ENCODE data around the gene CELSR2.
"Not testable (repeated sequence)": the region's sequence is repeated elsewhere in the genome, so short reads cannot be mapped to it uniquely, and the experiment has no call there.

Gene CELSR2, protein sequence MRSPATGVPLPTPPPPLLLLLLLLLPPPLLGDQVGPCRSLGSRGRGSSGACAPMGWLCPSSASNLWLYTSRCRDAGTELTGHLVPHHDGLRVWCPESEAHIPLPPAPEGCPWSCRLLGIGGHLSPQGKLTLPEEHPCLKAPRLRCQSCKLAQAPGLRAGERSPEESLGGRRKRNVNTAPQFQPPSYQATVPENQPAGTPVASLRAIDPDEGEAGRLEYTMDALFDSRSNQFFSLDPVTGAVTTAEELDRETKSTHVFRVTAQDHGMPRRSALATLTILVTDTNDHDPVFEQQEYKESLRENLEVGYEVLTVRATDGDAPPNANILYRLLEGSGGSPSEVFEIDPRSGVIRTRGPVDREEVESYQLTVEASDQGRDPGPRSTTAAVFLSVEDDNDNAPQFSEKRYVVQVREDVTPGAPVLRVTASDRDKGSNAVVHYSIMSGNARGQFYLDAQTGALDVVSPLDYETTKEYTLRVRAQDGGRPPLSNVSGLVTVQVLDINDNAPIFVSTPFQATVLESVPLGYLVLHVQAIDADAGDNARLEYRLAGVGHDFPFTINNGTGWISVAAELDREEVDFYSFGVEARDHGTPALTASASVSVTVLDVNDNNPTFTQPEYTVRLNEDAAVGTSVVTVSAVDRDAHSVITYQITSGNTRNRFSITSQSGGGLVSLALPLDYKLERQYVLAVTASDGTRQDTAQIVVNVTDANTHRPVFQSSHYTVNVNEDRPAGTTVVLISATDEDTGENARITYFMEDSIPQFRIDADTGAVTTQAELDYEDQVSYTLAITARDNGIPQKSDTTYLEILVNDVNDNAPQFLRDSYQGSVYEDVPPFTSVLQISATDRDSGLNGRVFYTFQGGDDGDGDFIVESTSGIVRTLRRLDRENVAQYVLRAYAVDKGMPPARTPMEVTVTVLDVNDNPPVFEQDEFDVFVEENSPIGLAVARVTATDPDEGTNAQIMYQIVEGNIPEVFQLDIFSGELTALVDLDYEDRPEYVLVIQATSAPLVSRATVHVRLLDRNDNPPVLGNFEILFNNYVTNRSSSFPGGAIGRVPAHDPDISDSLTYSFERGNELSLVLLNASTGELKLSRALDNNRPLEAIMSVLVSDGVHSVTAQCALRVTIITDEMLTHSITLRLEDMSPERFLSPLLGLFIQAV (N-terminal part only)

DNA sequence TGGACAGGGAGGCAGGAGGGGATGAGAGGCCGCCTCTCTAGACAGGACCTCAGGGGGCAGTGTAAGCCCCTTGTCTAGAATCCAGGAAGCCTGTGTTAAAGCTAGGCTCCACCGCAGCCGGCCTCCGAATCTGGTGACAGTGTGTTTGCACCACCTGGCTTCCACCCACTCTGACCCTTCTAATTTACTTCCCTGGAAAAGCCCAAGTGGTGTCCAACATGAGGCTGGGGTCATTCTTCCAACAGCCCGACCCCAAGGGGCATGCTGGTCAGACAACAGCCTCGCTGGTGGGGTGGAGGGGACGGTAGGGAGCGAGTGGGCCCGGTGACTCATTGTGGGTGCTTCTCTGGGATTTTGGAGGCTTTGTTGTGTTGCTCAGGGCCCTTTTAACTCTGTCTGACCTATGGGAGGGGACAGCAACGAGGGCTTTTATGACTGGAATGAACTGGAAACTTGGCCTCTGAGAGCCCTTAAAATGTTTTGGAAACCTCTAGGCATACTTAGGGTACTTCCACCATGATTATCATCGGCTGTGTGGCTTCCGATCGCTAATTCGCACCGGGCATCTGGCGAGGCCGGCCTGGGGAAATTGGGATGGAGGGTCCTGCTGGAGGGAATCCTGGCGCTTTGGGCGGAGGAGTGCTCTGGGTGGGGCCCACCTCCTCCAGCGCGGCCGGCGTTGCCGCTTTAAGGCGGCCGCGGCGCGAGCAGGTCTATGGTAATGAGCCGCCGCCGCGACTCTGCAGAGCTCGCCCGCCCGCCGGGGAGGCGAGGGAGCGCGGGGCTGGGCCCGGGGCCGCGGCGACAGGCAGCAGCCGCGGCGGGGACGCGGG is at the start of gene CELSR2:
CELSR2 (plus strand) TSS at position 743 of the 833 bp plus-strand sequence. CDS start 541 bp downstream, outside the sequence.
- DNase-seq, result peak; percentile 61 to 65

DNA sequence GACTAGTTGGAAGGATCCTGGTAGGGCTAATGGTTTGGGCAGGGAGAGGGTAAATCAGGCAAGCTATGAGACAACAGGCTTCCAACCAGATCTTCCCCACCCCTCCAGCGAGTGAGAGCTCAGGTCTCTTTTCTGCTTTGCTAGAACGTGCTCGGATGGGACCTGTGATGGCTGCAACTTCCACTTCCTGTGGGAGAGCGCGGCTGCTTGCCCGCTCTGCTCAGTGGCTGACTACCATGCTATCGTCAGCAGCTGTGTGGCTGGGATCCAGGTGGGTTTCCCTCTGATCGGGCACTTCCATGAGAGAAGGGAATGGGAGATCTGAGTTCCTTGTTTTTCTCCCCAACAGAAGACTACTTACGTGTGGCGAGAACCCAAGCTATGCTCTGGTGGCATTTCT is 49.6 kb upstream of the CELSR2 start:
- no peak for DNase-seq

DNA sequence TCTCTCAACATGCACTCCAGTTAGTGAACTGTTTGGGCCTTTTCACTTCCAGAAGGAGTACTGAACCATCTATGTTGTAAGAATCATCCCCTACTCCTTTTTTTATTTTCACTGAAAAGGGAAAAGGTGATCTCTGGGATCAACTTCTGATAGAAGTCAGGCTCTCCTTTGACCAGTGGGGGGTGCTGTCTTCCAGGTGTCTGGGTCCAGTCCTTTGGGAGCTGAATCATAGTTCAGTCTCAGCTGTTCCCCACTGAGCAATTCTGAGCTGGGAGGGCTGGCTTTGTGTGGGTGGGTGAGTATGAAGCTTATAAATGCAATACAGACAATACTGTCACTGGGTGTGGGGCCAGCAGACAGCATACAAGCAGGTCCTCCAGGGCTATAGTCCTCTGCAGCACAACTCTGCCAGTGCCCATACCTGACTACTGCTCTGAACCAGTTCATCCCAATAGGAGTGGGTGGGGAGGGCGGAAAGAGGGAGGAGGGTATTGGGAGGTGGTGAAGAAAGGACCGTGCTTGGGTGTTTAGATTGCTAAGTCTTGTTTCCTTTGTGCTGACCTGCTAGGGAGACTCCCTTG is 48.1 kb upstream of the CELSR2 start:
- peak; percentile 81 to 84 for DNase-seq

DNA sequence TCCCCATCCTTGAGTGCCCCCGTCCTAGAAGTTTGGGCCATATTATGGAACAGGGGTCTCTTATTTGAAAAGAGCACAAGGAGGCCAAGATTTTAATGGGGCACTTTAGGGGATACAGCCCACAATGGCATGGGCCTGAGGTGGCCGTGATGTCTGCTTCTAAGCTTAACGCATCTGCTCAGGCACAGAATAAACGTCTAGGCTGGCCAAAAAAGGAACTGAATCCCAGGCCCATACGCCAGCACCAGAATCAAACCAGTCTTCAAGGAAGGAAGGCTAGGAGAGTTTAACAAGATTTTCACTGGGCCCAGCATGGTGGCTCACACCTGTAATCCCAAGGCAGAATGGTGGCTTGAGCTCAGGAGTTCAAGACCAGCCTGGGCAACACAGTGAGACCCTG is 44.9 kb upstream of the CELSR2 start:
- DNase-seq, result no peak

DNA sequence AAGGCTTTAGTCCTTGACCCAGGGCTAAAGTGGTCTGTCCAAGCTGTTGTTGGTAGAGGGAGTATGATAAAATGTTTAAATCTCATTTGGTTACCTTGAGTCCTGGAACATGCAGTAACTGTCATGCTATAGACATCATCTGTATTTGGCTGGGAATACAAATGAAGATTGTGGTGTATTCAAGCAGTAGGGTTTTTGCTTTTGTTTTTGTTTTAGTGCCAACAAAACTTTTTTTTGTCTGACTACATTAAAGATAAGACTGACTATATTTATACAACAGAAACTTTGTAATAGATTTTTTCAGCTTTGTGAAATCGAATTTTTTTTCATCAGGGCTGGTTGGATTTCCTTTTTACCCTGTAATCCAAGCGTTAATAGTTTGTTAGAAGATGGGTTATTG is 43.0 kb upstream of the CELSR2 start:
- no peak for DNase-seq

DNA sequence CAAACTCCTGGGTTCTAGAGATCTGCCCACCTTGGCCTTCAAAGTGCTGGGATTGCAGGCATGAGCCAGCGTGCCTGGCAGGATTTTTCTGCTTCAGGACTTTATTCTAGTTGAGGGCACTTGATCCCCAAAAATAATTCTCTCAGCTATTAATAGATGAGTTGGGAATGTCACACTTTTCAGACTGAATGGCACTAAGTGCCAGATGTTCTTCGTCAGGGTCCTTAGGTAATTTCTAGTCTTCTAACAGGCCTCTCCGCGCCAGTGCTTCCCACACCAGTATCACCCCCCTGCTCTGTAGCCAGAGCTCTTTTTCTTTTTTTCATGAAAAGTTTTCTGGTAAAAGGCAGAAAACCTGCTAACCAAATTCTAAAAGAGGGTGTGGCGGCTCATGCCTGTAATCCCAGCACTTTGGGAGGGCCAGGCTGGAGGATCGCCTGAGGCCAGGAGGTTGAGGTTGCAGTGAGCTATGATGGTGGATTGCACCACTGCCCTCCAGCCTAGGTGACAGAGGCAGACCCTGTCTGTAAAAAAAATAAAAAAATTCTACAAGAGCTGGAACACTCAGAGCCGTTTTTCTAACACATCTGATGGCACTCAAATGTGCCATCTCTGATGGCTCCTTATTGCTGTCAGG is 41.8 kb upstream of the CELSR2 start:
- no peak for DNase-seq

DNA sequence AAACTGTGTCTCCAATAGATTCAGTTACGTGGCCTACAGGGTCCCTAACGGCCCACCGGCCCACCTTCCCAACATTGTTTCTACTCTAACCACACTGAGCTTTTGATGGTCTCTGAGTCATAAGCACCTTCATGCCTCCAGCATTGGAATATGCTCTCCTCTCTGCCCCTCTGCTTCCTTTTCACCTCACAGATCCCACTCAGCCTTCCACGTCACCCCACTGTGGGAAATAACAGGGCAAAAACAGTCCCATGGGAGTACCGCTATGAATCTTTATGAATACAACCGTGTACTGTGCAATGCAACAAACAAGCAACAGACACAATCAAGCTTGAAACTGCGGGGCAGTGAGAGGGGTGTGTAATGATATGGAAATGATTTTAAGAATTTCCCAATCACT is 40.9 kb upstream of the CELSR2 start:
- no peak for DNase-seq

DNA sequence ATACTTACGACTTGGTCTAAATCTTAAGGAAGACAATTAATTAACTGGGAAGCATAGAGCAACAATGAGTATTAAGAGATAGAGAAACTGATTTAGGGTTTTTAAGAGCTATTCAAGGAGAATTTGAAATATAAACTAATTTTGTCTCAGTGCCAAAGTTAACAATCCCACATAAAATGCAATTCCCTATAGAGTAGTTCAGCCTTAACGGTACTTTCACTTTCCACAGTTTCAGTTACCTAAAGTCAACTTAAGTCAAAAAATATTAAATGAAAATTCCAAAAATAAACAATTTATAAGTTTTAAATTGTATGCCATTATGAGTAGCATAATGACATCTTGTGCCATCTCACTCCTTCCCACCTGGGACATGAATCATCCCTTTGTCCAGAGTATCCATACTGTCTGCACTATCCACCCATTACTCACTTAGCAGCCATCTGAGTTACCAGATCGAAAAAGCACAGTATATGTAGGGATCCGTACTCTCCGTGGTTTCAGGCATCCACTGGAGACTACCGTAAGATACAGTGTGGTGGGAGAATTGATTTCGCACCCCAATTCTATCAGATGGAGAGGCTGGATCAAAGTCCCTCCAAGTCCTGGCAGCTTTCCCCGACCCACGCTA is 40.4 kb upstream of the CELSR2 start:
- no peak for DNase-seq

DNA sequence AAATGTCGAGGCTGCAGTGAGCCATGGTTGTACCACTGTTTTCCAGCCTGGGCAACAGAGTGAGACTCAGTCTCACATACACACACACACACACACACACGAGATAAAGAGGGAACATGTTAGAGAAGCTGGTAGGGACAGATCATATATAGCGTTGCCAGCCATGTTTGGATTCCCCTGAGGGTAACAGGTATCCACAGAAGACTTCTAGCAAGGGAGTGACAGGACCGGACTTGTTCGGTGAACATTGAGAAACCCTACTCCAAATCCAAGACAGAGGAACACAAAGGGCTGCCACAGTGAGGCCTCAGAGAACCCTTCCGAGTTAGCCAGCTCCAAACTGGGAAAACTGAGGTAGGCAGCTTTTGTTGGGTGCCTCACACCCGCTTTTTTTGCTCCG is 39.3 kb upstream of the CELSR2 start:
- no peak for DNase-seq

DNA sequence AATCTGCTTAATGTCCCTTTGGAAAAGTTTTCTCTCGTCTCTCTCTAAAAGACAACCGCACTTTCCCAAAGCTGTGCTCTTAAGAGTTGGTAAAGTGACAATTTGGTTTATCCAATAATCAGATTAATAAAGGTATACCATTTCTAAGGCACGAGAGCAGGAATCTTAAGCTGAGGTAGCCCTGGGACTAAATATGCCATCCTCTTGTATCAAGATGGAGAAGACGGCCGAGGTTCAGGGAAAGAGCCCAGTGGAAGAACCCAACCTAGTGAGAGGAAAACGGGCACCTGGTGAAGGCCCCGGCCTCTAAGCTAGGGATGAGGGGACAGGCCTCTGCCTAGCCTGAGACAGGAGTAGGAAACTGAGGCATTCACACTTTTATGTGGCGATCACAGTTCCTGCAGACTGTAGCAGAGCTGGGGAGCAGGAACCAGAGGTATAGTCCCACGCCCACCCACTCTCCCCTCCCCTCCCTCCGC is 36.0 kb upstream of the CELSR2 start:
- no peak for DNase-seq

DNA sequence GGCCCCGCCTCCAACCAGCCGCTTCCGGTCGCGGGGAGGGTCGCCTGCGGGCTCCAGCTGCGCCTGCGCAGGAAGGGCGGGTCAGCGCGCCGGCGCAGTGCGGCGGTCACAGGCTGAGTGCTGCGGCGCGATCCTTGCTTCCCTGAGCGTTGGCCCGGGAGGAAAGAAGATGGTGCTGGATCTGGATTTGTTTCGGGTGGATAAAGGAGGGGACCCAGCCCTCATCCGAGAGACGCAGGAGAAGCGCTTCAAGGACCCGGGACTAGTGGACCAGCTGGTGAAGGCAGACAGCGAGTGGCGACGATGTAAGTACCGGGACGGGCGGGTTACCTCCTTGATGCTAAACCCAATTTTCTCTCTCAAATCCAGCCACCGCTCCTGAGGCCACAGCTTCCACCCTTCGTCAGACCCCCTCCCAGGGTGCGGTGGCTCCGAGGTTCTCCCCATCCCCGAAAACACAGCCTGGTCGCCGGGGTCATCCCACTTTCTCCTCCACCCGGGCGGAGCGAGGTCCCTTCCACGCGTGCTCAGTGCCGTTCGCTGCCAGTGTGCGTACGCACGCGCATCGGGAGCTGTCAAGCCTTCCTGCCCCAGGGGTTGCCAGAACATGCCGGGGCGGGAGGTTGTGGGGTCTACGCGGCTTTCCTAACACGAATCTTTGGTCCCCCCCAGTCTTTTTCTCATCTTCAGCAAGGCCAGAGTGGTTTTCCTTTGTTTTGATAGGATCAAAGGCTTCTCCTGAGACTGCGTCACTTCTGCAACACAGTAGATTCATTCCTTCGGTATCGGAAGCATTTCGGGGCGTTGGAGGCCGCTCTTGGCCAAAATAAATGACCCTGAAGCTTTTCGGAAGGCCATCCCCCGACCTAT is 35.3 kb upstream of the CELSR2 start, which contains the start of gene SARS1:
SARS1 (plus strand) TSS at position 95 of the 870 bp plus-strand sequence; CDS start at position 170, 75 bp downstream.
- peak; percentile 87 to 90 for DNase-seq

DNA sequence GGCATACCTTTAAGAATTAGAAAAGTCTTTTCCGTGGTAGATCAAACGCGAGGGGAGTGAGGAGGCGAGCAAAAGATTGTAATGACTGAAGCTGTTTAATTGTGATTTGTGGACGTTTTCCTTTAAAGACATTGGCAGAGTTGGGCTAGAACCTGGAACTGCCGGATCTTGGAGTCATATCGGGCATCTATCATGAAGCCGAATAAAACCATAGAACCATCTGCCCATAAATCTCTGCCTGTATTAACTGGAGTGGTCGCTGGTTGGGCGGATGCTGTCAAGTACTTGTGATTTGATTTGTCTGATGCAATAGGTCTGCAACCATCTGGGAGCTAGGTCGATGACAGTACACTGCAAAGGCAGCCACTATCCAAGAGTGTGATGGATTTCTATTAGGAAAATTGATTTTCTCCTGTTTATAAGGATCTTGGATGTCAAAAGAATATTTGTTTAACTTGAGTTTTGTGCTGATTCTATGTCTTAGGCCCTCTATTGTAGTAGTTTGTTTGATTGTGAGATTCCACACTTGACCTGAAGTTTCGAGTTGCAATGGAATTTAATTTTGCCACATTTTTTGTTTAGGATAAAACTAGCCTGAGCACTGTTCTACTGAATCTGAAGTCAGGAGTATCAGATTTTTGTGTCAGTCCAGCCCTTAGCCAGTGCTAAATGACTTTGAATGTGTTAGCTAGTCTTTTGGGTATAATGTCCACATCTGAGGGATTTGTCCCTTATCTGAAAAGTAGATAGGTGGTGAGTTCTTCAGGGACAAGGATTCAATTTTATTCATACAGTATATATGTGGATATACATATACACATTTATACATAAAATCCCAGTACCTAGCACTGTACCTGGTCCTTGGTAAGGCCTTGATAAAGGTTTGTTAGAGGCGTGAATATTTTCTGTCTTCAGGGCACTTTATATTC is 34.4 kb upstream of the CELSR2 start:
- DNase-seq, result peak; percentile 48 to 52

DNA sequence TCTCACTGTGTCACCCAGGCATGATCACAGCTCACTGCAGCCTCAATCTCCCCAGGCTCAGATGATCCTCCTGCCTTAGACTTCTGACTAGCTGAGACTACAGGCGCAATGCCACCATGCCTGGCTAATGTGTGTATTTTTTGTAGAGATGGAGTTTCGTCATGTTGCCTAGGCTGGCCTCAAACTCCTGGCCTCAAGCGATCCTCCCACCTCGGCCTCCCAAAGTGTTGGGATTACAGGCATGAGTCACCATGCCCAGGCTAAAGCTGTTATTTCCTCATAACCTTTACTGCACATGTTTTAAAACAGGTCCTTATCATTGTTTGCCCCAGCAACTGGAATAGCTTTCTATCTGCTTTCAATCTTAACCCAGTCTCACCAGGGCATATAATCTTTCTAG is 32.7 kb upstream of the CELSR2 start:
- no peak for DNase-seq

DNA sequence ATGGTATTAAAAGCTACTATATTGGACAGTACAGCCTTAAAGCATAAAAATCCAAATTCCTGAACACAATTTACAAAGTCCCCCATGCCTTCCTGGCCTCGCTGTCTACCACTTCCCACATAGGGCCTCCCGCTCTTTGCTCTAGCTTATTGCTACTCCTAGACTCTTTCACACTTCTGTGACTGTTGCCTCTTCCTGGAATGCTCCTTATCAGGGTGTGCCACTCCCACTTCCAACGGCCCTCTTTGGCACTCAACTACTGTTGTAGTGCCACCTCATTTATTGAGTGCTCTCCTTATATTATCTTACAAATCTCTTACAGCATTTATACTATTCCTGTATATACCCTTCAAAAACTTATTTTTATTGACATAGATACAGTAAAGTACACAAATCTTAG is 30.8 kb upstream of the CELSR2 start:
- DNase-seq, result no peak

DNA sequence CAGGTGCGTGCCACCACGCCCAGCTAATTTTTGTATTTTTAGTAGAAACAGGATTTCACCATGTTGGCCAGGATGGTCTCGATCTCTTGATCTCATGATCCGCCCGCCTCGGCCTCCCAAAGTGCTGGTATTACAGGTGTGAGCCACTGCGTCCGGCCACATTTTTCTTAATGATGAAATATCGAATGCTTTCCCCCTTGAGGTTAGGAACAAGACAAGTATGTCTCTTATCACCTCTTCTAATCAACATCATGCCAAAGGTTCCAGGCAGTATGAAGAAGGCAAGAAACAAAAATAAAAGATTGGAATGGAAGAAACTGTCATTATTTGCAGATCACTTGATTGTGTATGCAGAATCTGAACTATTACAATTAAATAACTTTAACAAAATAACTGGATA is 28.1 kb upstream of the CELSR2 start:
- DNase-seq, result not testable (repeated sequence)

DNA sequence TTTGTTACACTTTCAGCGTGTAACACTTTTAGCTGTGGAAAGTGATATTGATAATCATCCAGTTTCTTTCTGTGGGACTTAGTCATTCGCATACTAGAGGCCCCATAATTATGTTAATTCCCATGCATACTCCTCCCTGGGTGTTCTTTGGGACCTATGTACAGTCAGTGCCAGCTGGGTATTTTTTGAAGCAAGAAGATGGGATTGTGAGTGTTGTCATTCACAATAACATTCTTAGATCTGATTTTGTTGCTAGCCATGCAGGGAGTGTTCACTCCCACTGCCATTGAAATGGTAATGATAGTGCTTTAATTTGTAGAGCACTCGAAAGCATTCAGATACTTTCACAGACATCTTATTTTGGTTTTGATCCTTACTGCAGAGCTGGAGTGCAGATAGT is 24.0 kb upstream of the CELSR2 start:
- no peak for DNase-seq

DNA sequence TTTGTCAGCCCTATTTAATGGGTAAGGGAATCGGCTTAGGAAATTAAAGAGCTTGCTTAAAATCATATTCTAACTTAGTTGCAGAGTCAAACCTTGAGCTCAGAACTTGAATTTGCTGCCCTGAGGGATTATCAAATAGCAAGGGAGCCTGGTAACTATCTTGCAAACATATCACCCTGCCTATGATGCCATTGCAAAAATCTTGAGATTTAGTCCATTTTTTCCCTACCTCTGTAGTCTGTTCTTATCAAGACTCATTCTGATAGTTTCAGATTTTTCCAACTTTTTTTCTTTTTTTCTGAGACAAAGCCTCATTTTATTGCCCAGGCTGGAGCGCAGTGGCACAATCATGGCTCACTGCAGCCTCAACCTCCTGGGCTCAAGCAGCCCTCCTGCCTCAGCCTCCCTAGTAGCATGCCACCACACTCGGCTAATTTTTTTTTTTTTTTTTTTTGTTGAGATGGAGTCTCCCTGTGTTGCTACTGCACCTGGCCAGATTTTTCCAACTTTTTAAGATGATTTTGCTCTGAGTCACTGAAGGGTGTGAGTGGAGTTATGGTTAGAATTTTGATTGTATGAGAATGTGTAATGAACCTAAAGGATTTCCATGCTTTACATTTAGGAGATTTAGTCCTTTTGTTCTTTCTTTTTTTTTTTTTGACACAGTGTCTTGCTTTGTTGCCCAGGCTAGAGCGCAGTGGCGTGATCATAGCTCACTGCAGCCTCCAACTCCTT is 23.5 kb upstream of the CELSR2 start:
- DNase-seq, result no peak

DNA sequence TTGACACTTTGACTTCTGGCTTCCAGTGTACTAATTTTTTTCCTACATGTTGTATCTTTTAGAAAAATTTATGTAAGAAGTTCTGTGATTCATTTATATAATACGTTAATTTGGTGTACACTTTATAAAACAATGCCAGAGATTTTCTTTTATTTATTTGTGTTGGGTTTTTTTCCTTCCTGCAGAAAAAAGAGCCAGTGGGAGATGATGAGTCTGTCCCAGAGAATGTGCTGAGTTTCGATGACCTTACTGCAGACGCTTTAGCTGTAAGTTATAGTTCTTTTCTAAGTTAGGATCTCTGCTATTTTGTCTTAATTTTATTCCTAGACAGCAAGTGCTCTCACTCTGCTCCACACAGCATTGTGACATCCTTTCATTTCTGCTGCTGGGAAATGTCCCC is 21.2 kb upstream of the CELSR2 start:
- DNase-seq, result no peak

Measured in activated CD4-positive, alpha-beta T cell treated with anti-CD3 and anti-CD28 coated beads, Interleukin-2, amount 50 U/mL, for 48 hours (primary cell).